NT2/D1 (cell line): ENCODE data around the gene CELF2.

Experiments used
- SUZ12 ChIP-seq: IDR thresholded peaks from 2 replicates; pipeline ENCODE4 v1.6.1; 2011; ENCODE audit not compliant: insufficient read length, insufficient read depth; ENCODE audit errors: extremely low read depth
- YY1 ChIP-seq: IDR thresholded peaks from 2 replicates; pipeline ENCODE4 v1.6.1; 2011; ENCODE audit not compliant: insufficient read length, insufficient read depth
- ZNF274 ChIP-seq: IDR thresholded peaks from 2 replicates; pipeline ENCODE4 v1.6.1; 2011; ENCODE audit warnings: mild to moderate bottlenecking, low read depth, low read length

DNA sequence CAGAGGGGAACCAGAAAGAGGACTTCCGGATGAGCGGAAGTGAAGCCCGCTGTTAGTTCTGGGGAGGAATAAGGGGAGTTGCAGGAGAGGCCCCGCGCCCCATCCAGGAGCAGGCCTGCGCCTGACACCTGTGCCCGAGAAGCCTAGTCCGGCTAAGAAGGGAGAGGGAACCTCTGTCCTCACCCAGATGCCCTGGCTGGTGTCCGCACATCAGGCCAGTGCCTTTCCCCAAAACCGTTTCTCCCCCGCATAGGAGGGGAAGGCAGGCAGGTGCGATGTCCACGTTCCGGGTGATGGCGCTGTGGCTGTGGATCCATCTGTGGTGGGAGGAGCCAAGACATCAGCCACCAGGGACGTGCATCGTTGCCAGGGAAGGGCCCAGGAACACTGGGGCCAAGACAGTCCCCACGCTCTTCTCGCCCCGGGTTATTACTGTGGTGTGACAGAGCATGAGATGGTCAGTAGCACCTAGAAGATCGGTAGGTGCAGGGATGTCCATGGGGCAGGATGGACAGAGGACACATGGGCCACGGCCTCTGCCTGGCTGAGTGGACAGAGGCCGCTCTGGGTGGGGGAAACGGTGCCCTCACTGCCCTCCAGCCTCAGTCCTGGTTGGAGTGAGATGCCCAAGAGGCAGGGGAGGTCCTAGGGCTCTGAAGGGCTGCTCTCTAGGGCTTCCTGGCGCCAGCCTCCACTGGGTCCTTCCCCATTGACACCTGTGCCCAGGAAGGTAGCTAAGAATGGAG lies 262.7 kb downstream of the CELF2 start:
- no peak for TF ChIP-seq ZNF274
- no peak for TF ChIP-seq YY1
- no peak for TF ChIP-seq SUZ12
